ENCODE measurements around the gene PADI1. TPM values are rescaled to one million over a fixed set of nuclear protein-coding genes. Genes with fewer than 3 reads are reported as not detected.

PADI1 gene
- polyA plus RNA-seq, 2 of the 4 experiments (the other 2 are of a cell fraction) = 1.4 to 2.0 TPM

DNA sequence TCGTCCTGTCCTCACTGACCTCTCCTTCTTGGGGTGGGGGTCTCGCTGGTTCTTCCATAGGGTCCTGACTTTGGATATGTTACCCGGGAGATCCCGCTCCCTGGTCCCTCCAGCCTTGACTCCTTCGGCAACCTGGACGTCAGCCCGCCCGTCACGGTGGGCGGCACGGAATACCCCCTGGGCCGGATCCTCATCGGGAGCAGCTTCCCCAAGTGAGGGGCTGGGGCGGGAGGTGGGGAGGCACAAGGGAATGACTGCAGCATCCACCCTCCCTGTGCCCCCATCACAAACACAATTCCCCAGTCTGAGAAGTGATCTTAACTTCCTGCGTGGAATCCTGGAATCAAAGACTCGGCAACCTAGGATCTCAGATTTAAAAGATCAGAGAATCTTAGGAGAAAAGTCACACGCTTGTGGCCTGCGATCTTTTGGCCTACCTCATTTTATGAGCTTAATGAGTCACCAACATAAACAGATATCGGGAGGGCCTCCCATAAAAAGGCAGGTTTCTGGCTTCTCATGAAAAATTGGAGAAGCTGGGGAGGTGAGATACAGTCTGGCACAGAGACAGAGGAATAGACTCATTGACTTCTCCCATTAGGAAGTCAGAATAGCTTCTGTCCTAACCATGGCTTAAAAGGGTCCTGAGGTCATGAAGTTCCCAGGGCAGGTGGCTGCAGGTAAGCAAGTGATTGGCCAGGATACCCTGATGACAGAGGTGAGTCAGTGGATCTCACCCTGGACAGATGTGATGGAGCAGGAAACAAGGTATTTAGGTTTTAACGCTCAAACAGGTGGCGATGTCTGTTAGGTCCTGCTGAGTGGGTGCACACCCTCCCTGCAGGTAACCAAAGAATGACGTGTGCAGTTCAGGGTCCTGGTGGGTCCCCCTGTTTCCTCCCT lies 28.1 kb downstream of the PADI1 start (continued):
- TF ChIP-seq, protein P1, sequence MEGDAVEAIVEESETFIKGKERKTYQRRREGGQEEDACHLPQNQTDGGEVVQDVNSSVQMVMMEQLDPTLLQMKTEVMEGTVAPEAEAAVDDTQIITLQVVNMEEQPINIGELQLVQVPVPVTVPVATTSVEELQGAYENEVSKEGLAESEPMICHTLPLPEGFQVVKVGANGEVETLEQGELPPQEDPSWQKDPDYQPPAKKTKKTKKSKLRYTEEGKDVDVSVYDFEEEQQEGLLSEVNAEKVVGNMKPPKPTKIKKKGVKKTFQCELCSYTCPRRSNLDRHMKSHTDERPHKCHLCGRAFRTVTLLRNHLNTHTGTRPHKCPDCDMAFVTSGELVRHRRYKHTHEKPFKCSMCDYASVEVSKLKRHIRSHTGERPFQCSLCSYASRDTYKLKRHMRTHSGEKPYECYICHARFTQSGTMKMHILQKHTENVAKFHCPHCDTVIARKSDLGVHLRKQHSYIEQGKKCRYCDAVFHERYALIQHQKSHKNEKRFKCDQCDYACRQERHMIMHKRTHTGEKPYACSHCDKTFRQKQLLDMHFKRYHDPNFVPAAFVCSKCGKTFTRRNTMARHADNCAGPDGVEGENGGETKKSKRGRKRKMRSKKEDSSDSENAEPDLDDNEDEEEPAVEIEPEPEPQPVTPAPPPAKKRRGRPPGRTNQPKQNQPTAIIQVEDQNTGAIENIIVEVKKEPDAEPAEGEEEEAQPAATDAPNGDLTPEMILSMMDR (IDR thresholded peaks at IDR 0.05) = no peak
- TF ChIP-seq RAD21 (conservative IDR thresholded peaks at IDR 0.05 in 1 of 2, IDR thresholded peaks at IDR 0.05 in 1 of 2) (peak; percentile 16; a peak in 1 of 5 replicates), BHLHE40 (IDR thresholded peaks at IDR 0.05; ENCODE audit: low read depth, low read length) (no peak)

DNA sequence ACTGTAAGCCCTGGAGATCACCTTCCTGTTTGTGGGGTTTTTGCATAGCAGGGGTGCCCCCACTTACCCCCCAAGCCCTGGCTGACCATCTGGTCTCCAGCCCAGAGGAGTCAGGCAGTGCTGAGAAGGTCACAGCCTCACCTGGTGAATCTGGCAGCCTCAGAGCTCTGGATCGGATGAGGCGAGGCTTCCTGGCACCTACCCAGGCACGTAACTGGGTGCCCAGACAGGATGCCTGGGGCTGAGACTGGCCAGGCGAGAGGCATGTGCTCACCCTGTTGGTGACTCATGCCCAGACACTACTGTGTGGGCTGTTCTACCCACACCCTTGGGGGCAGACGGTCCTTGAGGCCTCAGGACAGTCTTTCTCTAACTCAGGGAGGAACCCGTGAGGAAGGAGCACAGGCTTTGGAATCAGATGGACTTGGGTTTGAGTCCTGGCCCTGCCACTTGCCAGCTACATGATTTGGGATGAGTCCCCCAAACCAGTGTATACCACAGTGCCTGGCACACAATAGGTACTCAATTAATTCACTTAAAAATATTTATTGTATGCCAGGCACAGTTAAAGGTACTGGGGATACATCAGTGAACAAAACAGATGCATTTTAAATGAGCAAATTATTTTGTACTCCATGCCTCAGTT lies 28.9 kb downstream of the PADI1 start:
- Histone ChIP-seq H3K4me2 (peak overlapping the region; percentile 89), H3K4me3 (peak overlapping the region; percentile 28; the same call in 2 of the 3 replicates), H3K4me1 (peaks cover 82% of the 10 kb centered on the region), H3K9me3 (no peaks in the 10 kb centered on the region), H3K27ac (peak overlapping the region; percentile 96 to 100)
- 4% methylated on average over 5 of the region's 6 CpGs for WGBS (ENCODE audit: missing lambda C conversion rate)
- peak; percentile 84 to 96 for DNase-seq (ENCODE audit: low read depth in 1 of 2, low spot score in 1 of 2)
- FAIRE-seq = peak; percentile 54
- ATAC-seq = peak; percentile 74 to 84
- ChIA-PET POLR2A (interaction anchor here (0.7 to 3.3 kb wide), 6 partner anchors 17 to 106 kb away, joined by 3 to 20 read pairs (median 4); no protein-coding TSS in a partner anchor), CTCF (interaction anchor here (0.7 to 12.2 kb wide), 7 partner anchors 16 to 1363 kb away, joined by 3 to 380 read pairs (median 3); partner anchors contain the start of genes PADI2 and PADI3)
- no peak for TF ChIP-seq KDM5A (IDR thresholded peaks at IDR 0.05)
- no peak for TF ChIP-seq ZNF302 (CRISPR knock-in tag; IDR thresholded peaks at IDR 0.05)
- no peak for TF ChIP-seq ZC3H11A (IDR thresholded peaks at IDR 0.05)
- no peak for TF ChIP-seq PHF8 (IDR thresholded peaks at IDR 0.05; ENCODE audit: borderline replicate concordance, low read depth)
- no peak for TF ChIP-seq RNF2 (IDR thresholded peaks at IDR 0.05; ENCODE audit: borderline replicate concordance, low read depth)
- TF ChIP-seq RARB (CRISPR knock-in tag; IDR thresholded peaks at IDR 0.05) = no peak
- TF ChIP-seq RAD21 (conservative IDR thresholded peaks at IDR 0.05 in 1 of 2, IDR thresholded peaks at IDR 0.05 in 1 of 2) = peak; percentile 30 to 51; a peak in 4 of 5 replicates
- TF ChIP-seq, protein P2, sequence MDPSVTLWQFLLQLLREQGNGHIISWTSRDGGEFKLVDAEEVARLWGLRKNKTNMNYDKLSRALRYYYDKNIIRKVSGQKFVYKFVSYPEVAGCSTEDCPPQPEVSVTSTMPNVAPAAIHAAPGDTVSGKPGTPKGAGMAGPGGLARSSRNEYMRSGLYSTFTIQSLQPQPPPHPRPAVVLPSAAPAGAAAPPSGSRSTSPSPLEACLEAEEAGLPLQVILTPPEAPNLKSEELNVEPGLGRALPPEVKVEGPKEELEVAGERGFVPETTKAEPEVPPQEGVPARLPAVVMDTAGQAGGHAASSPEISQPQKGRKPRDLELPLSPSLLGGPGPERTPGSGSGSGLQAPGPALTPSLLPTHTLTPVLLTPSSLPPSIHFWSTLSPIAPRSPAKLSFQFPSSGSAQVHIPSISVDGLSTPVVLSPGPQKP (IDR thresholded peaks at IDR 0.05; ENCODE audit: low read depth, low read length) = no peak
- TF ChIP-seq, protein P3, sequence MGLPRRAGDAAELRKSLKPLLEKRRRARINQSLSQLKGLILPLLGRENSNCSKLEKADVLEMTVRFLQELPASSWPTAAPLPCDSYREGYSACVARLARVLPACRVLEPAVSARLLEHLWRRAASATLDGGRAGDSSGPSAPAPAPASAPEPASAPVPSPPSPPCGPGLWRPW (IDR thresholded peaks at IDR 0.05) = no peak
- peak; percentile 87 for TF ChIP-seq JUNB (IDR thresholded peaks at IDR 0.05)
- TF ChIP-seq EHF (CRISPR knock-in tag; IDR thresholded peaks at IDR 0.05) = no peak
- TF ChIP-seq, protein P1 (IDR thresholded peaks at IDR 0.05) = no peak
- no peak for TF ChIP-seq RFX5 (IDR thresholded peaks at IDR 0.05)
- TF ChIP-seq EP300 (IDR thresholded peaks at IDR 0.05) = peak; percentile 92 to 94; a peak in 4 of 5 replicates
- TF ChIP-seq FOSL2 (IDR thresholded peaks at IDR 0.05) = peak; percentile 90
- peak; percentile 98 for TF ChIP-seq FOSL2 (CRISPR knock-in tag; IDR thresholded peaks at IDR 0.05)
- TF ChIP-seq POLR2AphosphoS2 (conservative IDR thresholded peaks at IDR 0.05; ENCODE audit: low read length) = no peak
- TF ChIP-seq, protein P4, sequence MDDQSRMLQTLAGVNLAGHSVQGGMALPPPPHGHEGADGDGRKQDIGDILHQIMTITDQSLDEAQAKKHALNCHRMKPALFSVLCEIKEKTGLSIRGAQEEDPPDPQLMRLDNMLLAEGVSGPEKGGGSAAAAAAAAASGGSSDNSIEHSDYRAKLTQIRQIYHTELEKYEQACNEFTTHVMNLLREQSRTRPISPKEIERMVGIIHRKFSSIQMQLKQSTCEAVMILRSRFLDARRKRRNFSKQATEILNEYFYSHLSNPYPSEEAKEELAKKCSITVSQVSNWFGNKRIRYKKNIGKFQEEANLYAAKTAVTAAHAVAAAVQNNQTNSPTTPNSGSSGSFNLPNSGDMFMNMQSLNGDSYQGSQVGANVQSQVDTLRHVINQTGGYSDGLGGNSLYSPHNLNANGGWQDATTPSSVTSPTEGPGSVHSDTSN (IDR thresholded peaks at IDR 0.05) = peak; percentile 68; the same call in 1 of the 2 replicates
- TF ChIP-seq ESRRA (IDR thresholded peaks at IDR 0.05; ENCODE audit: borderline replicate concordance, low read length) = no peak
- TF ChIP-seq MYC (IDR thresholded peaks at IDR 0.05; ENCODE audit: borderline replicate concordance, low read length) = peak; percentile 69; the same call in 1 of the 2 replicates
- TF ChIP-seq CBX8 (IDR thresholded peaks at IDR 0.05) = no peak
- TF ChIP-seq RCOR1 (IDR thresholded peaks at IDR 0.05; ENCODE audit: low read depth, low read length) = no peak
- TF ChIP-seq, protein P5, sequence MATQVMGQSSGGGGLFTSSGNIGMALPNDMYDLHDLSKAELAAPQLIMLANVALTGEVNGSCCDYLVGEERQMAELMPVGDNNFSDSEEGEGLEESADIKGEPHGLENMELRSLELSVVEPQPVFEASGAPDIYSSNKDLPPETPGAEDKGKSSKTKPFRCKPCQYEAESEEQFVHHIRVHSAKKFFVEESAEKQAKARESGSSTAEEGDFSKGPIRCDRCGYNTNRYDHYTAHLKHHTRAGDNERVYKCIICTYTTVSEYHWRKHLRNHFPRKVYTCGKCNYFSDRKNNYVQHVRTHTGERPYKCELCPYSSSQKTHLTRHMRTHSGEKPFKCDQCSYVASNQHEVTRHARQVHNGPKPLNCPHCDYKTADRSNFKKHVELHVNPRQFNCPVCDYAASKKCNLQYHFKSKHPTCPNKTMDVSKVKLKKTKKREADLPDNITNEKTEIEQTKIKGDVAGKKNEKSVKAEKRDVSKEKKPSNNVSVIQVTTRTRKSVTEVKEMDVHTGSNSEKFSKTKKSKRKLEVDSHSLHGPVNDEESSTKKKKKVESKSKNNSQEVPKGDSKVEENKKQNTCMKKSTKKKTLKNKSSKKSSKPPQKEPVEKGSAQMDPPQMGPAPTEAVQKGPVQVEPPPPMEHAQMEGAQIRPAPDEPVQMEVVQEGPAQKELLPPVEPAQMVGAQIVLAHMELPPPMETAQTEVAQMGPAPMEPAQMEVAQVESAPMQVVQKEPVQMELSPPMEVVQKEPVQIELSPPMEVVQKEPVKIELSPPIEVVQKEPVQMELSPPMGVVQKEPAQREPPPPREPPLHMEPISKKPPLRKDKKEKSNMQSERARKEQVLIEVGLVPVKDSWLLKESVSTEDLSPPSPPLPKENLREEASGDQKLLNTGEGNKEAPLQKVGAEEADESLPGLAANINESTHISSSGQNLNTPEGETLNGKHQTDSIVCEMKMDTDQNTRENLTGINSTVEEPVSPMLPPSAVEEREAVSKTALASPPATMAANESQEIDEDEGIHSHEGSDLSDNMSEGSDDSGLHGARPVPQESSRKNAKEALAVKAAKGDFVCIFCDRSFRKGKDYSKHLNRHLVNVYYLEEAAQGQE (IDR thresholded peaks at IDR 0.05) = no peak
- TF ChIP-seq CEBPB (IDR thresholded peaks at IDR 0.05) = peak in 1 of 2 experiments; percentile 44; a peak in 1 of 4 replicates
